ENCODE data around the gene PLPP1.
"Not testable (repeated sequence)": the region's sequence is repeated elsewhere in the genome, so short reads cannot be mapped to it uniquely, and the experiment has no call there.

PLPP1 gene

DNA sequence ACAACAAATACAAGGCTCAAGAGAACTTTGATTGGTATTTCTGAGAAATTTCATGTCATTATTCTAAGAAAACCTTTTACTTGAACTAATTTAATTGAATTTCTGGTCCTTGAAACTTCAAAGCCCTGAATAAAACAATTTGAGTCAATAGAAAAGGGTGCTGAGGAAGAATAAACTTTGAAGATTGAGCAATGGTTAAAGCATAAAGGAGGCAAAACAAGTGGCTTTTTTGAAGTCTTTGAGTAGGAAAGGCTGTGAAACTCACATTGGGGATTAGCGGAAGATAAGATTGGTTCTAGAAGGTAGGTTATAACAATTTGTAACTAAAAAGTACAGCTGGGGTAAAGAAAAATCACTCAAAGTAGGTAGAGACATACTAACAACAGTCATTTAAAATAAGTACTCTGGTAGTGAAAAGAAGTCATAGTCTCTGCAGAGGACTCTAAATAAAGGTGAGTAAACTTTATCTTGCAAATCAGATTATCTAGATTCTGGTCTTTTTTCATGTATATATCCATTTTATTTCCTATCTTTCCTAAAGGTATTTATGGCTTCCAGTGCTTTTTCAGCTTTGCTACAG, 6.4 kb upstream of the PLPP1 start:
- DNase-seq, result no peak

DNA sequence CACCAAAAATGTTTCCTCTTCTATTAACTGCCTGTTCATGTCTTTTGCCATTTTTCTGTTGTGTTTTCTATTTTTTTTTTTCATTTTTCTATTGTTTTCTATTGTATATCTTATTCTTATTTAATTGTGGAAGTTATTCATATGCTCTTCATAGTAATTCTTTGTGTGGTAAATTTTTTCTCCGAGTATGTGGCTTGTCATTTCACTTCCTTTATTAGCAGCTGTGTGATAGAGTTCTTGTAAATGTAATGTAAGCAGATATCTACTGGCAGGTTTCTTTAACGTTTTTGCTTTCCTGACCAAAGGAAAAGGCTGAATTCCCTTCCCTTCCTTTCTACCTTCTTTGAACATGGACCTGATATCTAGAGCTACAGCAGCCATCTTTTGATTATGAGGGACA, 5.8 kb upstream of the PLPP1 start:
- DNase-seq, result no peak

DNA sequence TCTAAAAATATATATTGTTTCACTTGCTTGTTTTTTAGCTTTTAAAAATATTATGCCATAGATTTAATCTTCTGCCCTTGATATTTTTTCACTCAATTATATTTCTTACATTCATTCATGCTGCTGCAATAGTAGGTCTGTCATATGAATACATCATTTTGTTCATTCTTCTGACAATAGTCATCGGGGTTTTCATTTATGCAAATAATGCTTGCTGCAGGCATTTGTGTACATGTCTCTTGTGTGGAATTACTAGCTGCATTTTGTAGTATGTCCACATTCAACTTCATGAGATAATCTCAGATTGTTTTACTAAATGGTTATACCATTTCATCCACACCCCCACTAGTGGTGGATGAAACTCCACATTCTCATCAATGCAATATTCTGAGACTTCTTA, 5.3 kb upstream of the PLPP1 start:
- DNase-seq, result no peak

DNA sequence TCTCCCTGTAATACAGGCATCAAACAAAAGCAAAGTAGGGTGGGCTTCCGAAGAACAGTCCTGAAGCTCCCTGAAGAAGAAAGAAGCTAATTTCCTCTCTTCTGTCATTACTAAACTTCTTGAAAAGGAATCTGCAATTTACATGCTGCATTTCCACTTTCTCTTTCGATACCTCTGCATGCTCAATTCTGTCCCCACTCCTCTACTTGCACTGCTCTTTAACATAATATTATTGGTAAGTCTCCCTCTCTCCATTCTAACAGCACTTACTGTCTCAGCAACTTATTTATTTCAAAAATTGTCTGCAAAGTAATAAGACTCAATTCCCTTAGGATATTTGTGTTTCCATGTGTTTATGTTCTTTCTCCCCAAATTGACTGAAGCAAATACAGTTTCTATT, 3.9 kb upstream of the PLPP1 start:
- no peak for DNase-seq

DNA sequence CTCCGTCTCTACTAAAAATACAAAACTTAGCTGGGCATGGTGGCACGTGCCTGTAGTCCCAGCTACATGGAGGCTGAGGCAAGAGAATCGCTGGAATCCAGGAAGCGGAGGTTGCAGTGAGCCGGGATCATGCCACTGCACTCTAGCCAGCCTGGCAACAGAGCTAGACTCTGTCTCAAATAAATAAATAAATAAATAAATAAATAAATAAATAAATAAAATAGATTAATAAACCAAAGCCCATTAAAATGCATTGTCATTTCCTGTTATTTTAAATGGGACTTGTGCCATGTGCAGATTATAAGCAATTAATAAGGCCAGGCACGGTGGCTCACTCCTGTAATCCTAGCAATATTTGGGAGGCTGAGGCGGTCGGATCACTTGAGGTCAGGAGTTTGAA, 2.6 kb upstream of the PLPP1 start:
- DNase-seq, result not testable (repeated sequence)

DNA sequence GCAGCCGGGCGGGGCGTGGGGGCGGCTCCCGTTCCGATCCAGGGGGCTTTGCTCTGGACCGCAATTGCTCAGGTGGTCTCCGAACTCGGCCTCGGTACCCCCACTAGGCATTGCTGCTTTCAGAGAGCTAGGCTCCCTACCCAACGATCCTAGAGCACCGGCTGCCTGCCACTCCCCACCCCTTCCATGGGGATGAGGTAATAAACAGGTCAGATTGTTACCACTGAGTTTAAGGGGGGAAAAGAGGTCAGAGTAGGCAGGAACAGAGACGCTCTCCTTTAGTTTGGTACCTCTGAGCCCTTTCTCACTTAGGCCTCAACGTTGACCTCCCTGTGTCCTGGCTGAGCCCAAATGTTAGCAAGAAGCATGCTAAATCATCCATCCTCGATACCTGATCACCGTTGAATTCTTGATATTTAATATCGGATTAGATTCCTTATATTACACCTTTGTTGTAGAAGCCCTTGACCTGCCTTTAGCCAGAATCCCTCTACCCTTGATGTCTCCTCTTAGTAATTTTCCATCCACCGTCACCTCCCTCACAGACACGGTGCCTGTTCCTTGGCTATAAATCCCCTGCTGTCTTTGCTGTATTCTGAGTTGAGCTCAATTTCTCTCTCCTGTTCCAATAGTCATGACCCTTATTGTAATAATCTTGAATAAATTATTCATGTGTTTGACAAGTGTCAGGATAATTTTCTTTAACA, 588 bp upstream of the PLPP1 start:
- no peak for DNase-seq

DNA sequence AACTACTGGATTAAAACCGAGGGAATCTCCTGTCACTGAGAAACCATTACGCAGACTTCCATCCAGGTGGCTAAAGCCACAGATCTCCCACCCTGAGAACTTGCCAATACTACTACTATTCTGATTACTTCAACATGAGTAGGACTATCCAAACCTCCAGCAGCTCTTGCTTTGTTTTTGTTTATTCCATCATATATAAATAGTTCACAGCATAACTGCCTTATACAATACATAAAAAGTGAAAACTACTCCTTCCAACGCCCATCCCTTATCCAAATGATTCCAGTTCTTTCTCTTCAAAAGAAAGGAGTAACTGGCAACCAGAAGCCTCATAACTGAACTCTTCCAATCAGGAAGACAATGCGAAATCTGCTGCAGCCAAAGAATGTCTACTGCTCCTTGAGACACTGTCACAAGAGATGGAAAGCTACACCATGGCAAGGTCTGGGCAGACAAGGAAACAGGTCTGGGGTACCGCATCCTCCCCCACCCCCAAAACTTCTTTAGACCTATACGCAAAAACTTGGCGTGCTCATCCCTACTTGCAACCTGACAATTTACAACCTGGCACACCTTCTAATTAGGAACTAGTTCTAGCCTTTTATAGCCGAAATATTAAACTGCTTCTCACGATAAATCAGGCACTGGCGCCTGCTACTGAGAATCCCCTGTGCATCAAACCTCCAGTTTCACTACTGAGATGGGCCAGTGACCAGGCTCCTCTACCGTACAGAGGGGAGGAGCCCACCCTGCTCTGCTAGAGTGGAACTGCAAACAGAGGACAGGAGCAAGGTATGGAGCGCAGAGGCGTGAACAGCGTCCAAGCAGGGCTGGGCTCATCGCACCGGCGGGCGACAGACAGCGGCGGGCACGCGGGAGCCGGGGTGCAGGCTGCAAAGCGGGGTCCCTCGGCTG, 986 bp downstream of the PLPP1 start:
- DNase-seq, result no peak

DNA sequence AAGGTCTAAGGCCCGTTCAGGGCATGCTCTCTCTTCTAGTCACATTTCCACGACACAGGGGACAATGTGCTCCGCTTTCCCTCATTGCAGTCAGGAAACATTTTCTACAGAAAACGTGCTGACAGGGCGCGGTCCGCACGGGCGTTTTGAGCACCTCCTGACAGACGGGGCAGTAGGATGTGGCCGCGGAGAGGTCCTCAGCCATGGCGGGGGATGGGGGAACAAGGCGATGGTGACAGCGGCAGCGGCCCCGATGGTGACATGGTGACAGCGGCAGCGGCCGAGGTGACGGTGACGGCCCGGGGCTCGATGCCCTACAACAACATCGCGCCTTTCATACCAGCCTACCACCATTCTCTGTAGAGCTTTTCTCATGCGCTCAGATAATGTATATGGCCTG, 4.1 kb downstream of the PLPP1 start:
- no peak for DNase-seq

DNA sequence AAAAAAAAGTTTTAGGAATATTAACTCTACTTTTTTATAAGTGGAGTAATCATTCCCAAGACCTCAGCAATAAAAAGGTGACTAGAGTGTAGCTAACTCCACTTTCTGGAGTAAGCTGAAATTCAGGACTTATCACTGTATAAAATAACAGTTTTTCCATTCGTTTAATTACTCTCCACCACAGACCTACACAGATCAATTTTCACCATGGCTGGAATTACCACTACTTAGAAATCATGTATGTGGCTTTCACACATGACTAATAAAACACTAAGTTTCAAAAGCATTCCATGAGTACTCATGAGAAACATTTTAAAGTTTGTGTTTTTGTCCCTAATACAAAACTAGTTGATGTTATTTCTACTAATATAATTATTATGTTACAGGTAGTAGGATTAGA, 9.9 kb downstream of the PLPP1 start:
- DNase-seq, result no peak

DNA sequence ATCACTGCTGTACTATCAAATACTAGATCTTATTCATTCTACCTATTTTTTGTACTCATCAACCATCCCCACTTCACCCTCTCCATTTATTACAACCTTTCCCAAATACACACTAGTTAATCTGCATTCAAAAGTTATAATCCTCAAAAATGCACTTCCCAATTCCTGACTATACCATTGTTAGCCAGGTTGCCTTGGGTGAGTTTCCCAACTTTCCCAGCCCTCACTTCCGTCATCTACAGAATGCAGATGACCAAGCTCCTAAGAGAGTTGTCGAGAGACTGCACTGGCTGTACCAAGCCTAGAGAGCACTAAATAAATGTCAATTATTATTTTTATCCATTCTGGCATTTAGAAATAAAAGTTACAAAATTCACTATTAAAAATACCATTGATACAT, 11.5 kb downstream of the PLPP1 start:
- DNase-seq, result no peak

DNA sequence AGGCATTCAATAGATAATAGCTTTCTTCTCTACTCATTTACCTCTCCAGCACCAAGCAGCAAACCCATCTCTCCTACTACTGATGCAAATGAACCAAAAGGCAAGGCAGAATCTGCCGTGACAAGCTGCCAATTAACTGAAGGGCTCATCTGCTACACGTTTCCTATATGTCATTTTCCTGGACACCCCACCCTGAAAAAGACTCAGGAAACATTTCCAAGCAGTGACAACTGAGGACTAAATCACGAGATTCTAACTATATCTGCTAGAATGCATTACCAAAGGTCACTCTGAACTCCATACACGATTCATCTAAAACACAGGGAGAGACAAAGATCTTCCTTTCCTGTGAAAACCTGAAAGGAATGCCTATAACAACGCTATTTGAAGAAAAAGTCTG, 12.9 kb downstream of the PLPP1 start:
- DNase-seq, result no peak

DNA sequence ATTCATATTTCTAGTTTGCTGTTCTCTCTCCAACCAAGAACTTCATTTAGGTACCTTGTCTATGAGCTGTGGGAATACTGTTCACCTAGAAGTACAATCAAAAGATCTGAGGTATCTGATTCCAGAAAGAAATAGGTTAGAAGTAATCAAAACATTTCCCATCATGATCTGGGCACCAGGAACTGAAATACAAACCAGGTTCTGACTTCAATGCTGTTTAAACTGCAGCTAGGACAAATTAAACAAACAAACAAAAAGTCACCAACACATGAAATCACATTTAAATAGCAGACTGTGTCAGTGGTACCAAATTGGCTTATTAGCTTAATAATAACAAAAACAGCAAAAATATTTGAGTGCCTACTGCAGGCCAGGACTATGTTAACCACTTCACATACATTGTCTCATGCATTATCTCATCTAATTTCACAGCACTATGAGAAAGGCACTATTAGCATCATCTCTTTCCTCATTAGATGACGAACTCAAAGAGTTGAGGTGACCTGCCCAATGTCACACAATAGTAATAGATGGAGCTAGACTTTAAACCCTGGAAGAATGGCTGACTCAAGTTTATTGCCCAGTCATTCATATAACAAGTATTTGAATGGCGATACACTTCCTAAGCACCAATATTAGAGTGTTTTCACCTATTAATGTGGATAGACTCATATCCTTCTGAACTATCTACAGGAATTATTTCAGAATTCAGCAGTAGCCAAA, 14.5 kb downstream of the PLPP1 start:
- DNase-seq, result no peak

DNA sequence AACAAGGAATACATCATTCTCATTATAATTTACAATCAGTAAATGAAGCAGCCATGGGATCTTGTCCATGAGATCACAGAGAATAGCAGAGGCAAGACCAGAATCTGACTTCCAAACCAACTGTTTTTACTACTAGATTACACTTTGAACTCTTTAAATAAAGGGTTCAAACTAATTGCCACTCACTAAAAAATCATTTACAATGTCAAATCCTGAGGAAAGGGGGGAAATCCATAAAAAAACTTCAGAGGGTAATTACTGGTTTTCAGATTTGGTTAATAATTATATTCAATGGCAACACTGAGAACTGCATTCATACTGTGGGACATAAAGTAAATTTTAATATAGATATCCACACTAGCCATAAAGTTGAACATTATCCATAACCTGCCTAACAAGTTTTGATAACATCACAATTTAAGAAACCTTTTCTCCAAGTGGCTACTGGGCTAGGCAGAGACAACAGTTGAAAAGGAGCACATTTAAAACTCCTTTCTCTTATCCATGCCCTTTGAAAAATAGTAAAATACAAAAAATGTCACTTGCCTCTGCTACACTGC, 15.9 kb downstream of the PLPP1 start:
- no peak for DNase-seq

DNA sequence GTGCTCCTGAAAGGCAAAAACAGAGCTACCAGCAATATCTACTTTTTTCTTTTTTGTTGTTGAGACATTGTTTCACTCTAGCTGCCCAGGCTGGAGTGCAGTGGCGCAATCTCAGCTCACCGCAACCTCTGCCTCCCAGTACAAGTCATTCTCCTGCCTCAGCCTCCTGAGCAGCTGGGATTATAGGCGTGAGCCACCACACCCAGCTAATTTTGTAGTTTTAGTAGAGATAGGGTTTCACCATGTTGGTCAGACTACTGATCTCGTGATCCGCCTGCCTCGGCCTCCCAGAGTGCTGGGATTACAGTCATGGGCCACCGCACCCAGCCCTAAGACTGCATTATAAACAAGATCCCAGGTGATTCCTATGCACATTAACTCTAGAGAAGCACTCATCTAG, 17.0 kb downstream of the PLPP1 start:
- no peak for DNase-seq

DNA sequence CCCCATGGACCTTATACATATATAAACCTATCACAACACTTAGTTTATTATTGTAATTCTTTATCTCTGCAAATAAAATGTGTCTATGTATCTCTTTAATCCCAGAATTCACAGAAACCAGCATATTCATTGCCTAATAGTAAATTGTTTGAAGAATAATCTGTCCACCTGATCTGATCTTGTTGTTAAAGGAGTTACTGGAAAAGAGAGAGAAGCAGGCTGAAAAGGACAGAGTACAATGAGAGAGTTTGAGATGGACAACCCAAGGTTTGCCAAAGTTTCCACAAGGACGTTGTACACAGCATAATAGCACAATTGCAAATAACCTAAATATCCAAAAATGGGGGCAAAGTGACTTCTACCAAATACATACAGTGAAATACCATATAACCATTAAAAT, 23.8 kb downstream of the PLPP1 start:
- DNase-seq, result no peak

DNA sequence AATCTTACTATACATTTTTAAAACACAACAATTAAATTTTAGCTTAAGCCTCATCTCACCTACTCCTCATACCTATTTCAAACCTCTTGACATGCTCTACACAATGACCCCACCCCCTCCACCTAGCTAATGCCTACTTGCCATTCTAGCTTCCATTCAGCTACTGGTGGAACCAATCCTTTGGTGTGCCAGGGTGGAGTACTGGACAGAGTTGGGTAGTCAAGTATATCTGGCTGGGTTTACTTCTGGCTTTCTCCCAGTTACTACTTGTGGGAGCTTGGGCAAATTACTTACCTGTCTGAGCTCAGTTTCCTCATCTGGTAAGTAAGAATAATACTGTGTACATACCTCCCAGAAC, 24.3 kb downstream of the PLPP1 start:
- no peak for DNase-seq

DNA sequence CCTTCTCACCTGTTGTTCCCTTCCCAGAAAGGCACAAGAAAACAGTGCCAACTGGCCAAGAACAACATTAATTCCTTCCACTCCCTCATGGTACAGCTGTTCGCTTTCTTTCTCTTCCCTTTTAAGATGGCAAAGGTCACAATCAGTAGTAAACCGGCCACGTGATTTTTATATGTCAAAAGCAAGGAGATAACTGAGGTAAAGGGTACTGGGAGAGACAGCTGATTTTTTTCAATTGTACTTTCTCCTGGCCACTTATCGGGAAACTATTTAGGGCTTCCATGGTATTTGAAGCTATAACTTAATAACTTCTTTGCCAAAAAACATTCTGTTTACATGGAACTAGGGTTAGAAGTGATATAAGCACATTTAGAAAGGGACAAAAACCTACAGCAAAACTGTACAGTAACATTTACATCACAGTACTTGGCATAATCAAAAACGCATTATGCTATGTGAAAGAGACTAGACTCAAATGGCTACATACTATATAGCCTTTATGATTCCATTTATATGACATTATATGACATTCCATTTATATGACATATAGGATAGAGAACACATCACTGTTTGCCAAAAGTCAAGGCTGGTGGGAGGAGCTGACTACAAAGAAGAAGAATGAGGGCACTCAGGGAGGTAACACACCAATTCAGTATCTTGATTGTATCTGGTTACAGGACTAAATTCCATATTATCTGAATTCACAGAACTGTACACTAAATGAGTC, 24.8 kb downstream of the PLPP1 start:
- no peak for DNase-seq

DNA sequence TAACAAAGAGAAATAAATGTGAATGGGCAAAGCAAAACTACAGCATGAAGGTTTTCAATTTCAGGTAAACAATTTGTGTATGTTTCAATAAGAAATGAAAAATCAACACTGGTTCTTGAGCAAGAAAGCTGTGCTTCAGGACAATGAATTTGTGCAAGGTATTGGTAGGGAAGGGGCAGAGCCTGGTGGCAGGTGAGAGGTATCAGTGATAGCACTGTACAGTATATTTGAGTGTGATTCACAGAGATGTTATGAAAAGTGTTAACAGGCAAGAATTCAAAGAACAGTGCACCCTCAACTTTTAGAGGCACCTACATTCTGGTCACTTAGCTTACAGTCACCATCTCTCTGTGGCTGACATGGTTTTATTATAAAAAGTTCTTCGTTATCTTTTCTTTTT, 25.7 kb downstream of the PLPP1 start:
- no peak for DNase-seq

DNA sequence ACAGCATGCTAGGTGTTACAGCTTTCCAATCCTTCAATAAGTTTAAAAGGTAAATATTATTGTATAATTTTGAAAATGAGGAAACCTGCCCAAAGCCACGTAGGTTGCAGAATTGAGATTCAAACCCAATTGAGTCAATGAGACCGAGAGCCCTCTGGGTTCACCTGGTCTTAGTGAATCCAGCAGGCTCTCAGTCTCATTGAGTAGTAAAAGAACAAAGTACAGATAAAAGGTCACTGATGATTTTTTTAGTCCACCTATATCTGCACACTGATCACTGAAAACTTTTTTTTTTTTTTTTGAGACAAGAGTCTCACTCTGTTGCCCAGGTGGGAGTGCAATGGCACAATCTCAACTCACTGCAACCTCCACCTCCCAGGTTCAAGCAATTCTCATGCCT, 27.2 kb downstream of the PLPP1 start:
- DNase-seq, result no peak

DNA sequence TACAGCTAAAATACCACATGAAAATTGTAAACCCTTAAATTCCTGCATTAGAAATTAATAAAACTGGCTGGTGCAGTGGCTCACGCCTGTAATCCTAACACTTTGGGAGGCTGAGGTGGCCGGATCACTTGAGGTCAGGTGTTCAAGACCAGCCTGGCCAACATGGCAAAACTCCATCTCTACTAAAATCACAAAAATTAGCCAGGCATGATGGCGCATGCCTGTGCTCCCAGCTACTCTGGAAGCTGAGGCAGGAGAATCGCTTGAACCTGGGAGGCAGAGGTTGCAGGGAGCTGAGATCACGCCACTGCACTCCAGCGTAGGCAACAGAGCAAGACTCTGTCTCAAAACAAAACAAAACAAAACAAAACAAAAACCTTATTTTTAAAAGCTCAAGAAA, 29.1 kb downstream of the PLPP1 start:
- not testable (repeated sequence) for DNase-seq

DNA sequence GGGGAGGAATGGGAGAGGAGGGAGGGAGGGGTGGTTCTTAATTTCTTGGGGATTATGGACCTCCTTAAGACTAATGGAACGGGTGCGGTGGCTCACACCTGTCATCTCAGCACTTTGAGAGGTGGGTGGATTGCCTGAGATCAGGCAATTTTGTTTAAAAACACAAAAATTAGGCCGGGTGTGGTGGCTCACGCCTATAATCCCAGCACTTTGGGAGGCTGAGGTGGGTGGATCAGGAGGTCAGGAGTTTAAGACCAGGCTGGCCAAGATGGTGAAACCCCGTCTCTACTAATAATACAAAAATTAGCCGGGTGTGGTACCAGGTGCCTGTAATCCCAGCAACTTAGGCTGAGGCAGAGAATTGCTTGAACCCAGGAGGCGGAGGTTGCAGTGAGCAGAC, 30.8 kb downstream of the PLPP1 start:
- DNase-seq, result not testable (repeated sequence)

DNA sequence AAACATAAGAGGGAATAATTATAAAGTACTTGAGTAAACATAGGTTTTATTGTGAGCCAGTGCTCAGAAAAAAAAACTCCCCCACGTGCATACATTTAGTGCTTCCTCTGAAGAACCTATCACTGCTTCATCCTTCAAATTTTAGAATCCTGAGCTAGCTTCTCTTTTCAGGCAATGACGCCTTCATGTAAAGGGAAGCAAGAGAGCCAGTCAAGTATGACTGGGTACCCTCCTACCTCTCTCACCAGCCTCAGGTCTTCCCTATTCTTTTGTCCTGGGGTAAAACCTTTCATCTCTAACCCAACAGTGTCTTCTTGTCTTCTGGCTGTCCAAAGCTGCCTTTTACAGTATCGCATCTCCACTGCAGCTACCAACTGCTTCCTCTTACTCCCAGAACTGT, 32.0 kb downstream of the PLPP1 start:
- DNase-seq, result no peak

DNA sequence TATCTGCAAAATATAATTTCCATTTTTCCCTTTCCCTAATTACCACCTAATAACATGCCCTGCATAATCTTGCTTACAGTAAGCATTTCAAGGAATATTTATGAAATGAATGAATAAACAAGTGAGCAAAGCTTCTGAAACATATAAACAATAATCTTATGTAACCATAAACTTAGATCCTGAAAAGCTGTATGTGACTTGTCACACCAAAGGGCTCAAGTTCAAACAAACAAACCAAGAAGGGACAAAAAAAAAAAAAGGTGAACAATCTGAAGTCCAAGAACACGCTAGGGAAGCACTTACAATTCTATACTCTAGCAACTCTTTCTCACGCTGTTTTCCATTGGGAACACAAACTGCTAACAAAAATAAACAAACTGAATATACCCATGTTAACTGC, 36.3 kb downstream of the PLPP1 start:
- no peak for DNase-seq

All from activated CD4-positive, CD25-positive, alpha-beta regulatory T cell treated with anti-CD3 and anti-CD28 coated beads, Interleukin-2, amount 50 U/mL, for 72 hours (primary cell).